ENCODE measurements around the gene ABCB8.
"Not testable (repeated sequence)": the region's sequence is repeated elsewhere in the genome, so short reads cannot be mapped to it uniquely, and the experiment has no call there.

Gene ABCB8

DNA sequence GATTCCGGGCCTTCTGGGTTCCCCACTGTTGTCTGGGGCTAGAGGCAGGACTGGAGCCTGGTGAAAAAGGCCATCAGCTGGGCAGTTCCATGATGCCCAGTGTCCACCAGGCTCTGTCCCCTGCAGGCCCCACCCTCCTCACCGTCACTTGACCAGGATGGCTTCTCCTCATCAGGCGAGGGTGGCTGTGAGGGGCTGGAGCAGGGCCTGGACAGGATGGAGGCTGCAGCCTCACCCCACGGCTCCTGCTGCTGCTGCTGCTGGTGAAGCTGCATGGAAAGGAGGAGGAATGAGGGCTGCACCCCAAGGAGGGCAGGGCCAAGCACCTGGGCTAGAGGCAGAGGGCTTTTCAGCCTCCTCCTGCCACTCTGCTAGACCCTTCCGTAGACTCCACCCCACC lies 12.3 kb upstream of the ABCB8 start:
- no peak for DNase-seq

DNA sequence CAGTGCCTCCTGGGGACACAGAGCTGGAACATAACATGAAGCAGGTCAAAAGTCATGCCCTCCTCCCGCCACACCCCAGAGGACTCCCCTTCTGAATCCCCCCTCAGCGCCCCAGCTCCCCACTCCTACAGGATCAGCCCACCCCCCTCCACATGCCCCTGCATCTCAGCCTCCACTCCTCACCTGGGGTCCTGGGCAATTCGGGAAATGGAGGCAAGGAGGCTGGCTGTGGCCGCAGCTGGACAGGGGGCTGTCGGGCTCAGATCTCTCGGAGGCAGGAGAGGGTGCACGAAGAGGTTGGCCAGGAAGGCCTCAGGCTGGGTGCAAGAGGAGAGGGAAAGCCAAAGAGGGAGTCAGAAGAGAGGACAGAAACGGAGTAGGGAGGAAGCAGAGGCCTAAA lies 11.7 kb upstream of the ABCB8 start:
- no peak for DNase-seq

DNA sequence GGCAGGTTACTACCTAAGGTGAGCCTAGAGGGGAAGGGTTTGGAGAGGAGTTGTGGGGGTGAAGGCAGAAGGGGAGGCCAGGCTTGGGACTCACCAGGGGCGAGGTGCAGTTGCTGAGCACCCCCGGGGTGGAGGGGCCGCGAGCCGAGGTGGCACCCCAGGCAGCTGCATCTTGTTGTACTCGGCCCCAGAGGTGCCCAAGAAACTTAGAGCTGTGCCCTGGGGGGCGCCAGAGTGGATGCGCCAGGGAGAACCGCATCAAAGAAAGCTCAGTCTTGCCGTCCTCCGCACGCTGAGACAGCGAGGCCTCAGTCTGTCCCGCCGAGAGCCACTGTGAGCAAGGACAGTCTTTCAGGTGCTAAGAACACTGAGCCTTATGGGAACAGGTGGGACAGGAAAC lies 11.3 kb upstream of the ABCB8 start:
- no peak for DNase-seq

DNA sequence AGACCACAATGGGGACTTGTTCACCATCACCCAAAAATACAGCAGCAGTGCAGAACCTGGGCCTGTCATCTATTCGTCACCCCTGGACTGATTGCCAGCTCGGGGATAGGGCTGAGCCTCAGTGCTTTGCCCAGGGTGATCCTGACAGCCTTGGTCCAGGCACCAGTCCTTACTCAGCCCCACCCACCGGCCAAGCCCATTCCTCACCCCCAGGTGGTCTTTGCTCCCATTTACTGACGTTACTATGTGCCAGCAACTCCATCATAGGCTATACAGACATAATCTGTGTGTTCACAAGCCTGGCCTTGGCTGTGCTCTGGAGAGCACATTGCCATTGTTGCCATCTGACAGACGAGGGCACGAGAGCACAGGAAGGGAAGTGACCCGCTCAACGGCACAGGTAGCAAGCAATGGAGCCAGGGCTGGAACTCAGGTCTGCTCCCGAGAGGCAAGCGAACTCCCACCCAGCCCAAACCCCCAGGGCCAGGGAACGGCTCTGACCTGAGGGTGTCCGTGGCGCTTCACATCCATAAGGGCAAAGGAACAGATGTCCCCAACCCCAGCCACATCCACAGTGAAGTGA lies 10.8 kb upstream of the ABCB8 start:
- peak; percentile 77 for DNase-seq

DNA sequence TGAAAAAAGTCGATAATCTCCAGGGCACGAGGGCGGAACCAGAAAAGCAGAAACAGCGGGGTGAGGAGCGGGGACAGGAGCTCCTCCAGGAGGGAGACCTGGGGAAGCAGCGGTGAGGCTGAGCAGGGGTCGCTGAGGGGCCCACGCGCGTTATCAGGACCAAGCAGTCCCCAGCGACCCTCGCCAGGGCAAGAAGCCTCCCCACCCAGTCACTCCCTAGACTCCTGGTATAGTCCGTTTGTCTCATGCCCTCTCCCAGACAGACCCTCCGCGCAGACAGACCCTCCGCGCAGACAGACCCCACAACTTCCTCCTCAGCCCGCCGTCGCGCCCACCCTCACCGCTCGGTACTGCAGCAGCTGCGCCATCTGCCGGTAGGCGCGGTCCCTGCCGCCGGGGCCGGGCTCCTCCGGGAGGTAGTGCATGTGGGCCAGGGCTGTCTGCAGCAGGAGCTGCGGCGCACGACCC lies 10.3 kb upstream of the ABCB8 start:
- peak; percentile 92 for DNase-seq

DNA sequence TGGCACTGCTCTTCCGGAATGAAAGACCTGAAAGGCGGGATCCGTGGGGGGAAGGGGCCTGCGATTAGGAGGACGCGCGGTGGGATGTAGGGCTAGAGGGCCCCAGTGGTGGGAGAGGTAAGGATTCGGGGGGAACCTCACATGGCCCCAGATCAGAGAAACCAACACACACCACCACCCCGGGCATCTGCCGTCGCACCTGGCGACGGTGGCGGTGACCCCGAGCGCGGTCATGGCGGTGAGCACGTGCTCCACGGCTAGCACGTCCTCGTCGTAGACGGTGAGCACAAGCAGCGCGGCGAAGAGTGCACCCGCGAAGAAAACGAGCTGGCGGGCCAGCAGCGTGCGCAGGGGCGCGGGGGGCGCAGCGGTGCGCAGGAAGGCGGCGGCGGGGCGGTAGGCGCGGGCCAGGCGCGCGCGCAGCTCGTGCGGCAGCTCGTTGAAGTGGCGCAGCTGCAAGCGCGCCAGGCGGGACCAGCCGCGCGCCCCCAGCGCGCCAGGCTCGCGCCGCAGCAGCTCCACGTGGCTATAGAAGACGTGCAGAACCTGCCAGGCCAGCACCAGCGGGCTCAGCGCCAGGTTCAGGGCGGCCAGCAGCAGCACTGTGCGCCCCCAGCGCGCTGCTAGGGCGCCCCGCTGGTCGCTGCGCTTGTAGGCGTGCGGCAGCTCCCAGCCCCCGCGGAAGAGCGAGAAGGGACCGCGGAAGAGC lies 9.7 kb upstream of the ABCB8 start:
- DNase-seq = peak; percentile 93

DNA sequence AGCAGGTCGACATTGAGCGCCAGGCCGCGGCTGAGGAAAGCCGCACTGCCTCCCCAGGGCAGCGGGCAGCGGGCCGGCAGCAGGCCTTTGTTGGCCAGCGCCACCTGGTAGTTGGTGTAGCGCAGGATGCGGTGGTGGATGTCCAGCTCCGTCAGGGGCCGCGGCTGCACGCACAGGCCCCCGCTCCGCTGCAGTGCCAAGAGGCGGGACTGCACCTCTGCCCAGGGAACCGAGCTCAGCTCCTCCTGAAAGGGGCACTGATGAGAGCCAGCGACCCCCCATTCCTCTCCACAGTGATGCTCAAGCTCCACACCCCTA lies 9.2 kb upstream of the ABCB8 start:
- no peak for DNase-seq

DNA sequence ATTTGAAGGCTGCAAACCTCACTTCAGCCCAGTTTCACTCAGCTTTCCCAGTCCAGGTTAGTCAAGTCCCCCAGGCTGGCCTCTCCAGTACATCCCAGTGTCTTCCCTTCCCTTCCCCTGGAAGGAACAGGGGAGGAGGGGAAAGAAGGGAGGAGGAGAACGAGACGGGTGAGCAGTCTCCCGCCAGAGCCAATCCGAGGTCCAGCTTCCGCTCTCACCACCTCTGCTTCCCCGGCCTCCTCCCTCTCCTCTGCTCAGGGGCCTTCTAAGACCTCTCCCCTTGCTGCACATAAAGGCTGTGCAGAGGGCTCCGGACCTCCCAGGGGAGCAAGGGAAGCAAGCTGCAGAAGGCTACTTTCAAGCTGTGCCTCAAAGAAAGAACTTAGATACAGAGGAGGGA lies 8.0 kb upstream of the ABCB8 start:
- no peak for DNase-seq

DNA sequence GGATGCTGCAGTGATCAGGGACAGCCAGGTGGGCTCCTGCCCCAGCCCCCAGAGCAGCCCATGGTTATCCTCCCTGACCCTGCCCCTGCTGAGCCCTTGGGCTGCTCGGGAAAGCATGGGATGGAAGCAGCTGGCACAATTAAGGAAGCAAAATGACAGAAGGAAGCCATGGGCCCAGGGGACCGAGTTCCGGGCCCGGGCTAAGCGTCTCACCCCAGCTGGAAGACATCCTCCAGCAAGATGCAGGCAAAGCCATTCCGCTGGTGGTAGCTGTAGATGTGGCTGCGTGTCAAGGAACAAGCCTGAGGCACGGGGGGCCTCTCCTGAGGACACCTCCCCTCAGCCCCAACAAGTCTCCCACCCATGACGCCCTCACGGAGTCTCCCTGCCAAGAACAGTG lies 5.0 kb upstream of the ABCB8 start:
- DNase-seq = no peak

DNA sequence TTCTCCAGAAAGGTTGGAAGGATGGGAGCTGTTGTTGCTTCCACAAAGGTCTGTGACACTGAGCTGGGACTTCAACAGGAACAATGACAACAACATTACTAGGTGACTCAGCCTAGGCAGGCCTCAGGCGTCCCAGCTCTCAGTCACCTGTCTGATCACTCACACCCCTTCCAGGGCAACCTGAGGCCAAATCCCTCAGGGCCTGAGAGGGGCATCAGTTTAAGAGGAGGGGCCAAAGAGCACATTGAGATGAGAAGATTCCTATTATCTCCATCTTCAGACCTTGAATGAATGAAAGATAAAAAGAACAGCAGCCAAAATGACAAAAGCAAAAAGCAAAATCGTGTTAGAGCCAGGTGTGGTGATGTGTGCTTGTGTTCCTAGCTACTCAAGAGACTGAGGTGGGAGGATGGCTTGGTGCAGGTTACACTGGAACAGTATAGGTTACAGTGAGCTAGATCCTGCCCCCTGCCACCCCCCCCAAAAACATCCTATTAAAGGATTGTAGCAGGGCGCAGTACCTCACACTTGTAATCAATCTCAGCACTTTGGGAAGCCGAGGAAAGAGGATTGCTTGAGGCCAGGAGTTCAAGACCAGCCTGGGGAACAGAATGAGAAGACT lies 3.7 kb upstream of the ABCB8 start, which contains the start of gene ATG9B:
Gene ATG9B, minus strand, starts transcription at position 60 of the 622 bp plus-strand sequence. CDS start 71 bp downstream, outside the sequence.
- DNase-seq = peak; percentile 87

DNA sequence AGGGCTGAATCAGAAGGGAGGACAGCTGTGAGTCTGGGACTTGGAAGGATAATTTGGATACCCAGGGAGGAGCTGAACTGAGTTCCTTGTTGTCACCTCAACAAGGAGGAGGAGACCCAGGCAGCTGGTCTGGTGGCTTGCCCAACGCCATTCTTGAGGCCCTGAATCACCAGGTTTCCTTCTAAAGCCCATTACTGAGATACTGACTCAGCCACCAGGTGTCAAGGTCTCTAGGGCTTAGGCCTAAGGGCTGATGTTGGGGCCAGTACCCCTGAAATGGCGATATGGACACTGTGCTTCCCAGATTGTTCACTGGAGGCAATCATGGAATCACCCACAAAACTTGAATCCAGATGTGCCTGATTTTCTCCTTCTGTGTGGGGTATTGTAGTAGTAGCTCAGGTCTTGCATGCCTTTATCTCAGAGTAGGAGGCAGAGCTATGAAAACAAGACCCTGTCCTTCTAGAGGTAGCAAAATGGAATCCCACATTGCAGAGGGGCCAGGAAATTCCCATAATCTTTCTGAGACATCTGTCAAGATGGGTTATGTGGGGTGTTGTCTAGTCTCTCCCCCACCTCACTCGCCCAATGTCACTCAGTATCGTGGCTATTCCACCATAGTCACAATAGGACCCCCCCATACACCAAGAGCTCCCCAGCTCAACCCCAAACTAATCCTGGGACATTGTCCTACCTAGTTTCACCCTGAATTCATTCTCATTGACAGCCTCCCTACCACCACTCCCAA lies 2.2 kb upstream of the ABCB8 start:
- DNase-seq = no peak

DNA sequence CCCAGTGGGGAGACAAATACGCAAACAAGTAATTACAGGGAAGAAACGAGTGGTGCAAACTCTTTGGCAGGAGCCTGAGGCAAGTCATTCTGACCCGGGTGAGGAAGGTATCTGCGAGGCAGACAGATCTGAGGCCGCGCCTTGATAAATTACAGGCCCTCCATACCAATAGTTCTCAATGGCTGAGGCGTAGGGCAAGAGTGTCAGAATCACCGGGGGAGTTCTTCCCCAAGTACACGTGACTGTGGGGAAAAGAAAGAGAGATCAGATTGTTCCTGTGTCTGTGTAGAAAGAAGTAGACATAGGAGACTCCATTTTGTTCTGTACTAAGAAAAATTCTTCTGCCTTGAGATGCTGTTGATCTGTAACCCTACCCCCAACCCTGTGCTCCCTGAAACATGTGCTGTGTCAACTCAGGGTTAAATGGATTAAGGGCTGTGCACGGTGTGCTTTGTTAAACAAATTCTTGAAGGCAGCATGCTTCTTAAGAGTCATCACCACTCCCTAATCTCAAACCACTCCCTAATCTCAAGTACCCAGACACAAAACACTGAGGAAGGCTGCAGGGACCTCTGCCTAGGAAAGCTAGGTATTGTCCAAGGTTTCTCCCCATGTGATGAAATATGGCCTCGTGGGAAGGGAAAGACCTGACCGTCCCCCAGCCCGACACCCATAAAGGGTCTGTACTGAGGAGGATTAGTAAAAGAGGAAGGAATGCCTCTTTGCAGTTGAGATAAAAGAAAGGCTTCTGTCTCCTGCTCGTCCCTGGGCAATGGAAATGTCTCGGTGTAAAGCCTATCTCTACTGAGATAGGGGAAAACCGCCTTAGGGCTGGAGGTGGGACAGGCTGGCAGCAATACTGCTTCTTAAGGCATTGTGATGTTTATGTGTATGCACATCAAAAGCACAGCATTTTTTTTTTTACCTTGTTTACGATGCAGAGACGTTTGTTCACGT lies 1.2 kb upstream of the ABCB8 start:
- peak; percentile 56 for DNase-seq

DNA sequence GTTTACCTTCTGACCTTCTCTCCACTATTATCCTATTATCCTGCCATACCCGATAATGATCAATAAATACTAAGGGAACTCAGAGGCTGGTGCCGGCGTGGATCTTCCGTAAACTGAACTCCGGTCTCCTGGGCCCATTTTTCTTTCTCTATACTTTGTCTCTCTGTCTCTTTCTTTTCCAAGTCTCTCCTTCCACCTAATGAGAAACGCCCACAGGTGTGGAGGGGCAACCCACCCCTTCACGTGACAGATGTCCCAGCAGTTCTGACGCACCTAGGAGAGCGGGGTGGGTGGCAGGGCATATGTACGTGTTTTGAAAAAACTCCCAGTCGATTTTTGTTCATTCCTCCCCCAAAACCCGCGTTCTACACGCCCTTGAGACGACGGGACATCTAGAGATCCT lies 521 bp upstream of the ABCB8 start:
- not testable (repeated sequence) for DNase-seq

DNA sequence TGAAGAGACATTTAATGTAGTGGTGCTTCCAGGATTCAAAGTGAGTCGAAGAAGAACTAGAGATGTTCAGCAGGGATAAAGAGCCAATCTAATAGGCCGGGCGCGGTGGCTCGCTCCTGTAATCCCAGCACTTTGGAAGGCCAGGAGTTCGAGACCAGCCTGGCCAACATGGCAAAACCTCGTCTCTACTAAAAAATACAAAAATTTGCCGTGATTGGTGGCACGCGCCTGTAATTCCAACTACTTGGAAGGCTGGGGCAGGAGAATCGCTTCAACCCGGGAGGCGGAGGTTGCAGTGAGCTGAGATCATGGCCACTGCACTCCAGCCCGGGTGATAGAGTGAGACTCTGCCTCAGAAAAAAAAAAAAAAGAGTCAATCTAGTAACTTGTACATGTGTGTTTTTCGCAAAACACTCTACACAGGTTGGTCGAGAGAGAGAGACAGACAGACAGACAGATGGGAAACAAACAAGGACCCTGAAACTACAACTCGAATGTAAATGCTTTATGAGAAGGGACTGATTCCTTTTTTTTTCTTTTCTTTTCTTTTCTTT lies 775 bp downstream of the ABCB8 start:
- DNase-seq = no peak

DNA sequence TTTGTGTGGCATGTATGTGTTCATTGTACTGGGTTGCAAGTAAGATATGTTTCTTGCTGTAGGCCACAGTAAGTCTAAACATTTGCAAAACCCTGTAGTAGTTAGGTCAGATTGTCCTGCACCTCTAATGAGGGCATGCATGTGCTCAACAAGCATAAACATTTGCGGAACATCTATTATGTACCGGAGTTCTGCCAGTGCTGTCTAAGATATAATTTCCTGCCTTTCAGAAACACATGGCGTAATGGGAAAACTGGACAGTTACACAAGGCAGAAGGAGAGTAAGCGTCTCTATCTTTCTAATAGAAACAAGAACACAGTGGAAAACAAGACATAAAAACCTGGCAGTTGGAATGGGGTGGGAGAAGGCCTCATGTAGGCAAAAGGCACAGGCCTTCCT lies 2.8 kb downstream of the ABCB8 start:
- no peak for DNase-seq

DNA sequence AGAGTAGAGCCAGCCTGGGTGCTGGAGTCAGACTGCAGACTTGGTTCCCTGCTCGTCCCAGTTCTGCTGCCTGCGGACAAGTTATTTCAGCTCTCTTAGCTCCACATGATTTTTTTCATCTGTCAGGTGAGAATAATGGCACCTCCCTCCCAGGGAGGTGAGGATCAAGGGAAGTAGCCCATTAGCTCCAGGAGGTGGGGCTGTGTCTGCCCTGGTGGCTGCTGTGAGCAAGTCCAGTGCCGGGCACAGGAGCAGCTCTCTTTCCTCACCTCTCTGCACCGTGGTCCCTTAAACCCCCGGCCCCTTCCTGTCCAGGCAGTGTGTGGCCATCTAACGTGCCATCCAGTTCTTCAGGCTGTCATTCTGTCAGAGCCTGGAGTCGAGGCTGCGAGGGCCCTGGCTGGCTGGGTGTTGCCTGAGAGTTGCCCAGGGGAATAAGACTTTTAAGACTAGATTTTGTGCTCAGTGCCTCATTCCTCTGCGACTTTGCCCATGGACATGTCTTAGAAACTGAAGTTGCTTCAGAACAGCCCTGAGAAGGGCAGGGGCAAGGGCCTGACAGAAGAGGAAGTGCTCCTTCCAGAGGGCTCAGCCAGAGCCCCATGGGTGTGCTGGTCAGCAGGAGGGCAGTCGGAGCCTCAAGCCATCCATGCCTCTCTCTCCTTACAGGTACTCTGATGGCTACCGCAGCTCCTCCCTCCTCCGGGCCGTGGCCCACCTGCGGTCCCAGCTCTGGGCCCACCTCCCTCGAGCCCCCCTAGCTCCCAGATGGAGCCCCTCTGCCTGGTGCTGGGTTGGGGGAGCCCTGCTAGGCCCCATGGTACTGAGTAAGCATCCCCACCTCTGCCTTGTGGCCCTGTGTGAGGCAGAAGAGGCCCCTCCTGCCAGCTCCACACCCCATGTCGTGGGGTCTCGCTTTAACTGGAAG lies 5.0 kb downstream of the ABCB8 start:
- DNase-seq = no peak

DNA sequence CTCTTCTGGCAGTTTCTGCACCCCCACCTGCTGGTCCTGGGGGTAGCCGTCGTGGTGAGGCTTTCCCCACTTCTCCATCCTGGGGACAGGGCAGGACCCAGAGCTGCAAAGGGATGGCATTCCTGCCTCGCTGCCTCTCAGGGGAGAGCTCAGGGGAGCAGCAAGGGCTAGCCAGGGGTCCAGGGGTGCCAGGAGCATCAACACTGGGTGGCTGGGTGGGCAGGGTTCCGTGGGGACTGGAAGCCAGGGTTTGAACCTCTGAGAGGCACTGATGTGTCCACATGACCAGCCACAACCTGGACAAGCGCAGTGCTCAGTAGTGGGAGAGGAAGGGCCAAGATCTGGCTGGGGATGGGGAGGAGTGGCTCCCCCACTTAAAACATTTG lies 5.6 kb downstream of the ABCB8 start:
- no peak for DNase-seq

DNA sequence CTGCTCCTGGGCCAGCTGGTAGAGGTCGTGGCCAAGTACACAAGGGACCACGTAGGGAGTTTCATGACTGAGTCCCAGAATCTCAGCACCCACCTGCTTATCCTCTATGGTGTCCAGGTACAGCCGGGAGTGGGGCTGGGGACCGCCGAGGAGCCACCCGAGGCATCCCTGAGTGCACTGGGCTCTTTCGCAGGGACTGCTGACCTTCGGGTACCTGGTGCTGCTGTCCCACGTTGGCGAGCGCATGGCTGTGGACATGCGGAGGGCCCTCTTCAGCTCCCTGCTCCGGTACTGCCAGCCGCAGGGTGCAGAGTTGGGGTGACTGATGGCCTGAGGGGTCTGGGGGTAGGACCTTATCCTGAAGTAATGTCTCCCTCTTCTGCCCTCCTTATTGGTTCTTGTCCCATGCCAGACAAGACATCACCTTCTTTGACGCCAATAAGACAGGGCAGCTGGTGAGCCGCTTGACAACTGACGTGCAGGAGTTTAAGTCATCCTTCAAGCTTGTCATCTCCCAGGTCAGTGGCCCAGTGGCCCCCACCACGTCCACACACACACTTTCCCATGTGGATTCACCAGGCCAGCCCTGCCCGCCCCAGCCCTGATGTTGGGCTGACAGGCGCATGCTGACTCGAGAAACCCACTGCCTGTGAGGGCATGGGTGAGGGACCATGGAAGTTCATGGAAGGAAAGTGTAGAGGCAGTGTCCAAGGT lies 6.2 kb downstream of the ABCB8 start:
- DNase-seq = no peak

DNA sequence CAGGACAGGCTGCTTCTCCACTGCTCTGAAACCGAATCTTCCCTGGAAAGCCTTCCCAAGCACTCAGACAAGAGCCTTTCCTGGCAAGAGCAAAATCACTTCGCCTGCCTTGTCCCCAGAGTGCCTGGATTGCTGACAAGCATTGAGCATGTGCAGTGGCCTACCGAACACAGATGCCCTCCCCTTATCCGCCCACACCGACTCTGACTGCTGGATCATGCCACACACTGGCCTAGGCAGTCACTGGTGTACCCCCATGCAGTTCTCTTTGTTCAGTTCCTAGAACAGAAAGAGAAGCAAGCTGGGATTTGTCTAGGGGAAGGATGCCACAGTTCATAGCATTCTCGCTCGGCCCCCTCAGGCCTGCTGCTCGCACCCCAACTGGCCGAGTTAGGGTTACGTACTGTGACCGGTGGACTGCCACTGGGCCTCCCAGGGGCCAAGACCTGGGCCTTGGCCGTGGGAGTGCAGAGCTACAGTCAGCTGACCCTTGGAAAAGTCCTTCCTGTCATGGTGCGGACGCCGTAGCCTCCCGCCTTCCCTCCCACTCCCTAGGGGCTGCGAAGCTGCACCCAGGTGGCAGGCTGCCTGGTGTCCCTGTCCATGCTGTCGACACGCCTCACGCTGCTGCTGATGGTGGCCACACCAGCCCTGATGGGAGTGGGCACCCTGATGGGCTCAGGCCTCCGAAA lies 6.9 kb downstream of the ABCB8 start:
- no peak for DNase-seq

DNA sequence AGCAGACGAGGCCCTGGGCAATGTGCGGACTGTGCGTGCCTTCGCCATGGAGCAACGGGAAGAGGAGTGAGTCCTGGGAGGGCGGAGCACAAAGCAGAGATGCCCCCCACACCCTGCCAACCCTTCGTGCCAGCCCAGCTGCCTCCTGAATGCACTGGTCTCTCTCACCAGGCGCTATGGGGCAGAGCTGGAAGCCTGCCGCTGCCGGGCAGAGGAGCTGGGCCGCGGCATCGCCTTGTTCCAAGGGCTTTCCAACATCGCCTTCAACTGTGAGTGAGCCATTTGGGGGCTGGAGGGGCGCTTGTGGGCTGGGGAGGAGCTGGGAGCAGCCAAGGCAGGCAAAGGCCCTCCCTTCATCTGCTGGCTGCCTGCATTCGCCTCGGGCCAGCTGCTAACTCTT lies 7.7 kb downstream of the ABCB8 start:
- DNase-seq = no peak

Data from DMS53 (cell line).